Measurements from ENCODE around the gene NFILZ.
"Not testable (repeated sequence)": the region's sequence is repeated elsewhere in the genome, so short reads cannot be mapped to it uniquely, and the experiment has no call there.

Gene NFILZ

DNA sequence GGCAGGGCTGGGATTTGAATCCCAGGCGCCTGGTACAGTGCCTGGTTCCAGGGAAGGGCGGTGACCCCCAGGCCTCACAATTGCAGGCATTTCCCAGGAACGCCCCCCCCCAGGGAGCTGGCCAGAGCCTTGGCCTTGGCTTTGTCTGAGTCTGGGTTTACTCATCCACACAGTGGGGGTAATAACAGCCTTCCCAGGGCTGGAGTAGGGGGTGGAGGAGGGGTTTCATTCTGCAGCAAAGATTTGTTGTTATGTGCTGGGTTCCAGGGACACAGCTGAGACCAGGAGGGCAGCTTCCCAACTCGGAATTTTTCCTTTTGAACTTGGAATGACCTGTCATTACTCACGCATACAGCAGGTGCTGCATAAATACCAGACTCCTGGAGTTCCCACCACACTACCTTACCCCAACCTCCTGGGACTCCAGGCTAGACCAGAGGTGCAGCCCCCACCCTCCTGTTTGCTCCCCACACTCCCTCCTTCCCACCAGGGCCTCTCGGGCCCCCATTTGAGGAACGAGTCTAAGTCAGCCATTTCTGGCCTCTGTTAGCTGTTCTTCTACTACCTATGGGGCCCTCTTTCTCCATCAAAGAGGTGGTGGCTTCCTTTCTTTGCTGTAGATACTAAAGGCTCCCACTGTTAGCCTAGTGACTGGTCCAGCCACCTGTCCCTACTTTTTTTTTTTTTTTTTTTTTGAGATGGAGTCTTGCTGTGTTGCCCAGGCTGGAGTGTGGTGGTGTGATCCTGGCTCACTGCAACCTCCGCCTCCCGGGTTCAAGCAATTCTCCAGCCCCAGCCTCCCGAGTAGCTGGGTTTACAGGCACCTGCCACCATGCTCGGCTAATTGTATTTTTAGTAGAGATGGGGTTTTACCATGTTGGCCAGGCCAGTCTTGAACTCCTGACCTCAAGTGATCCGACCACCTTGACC lies 18.3 kb upstream of the NFILZ start:
- DNase-seq: no peak

DNA sequence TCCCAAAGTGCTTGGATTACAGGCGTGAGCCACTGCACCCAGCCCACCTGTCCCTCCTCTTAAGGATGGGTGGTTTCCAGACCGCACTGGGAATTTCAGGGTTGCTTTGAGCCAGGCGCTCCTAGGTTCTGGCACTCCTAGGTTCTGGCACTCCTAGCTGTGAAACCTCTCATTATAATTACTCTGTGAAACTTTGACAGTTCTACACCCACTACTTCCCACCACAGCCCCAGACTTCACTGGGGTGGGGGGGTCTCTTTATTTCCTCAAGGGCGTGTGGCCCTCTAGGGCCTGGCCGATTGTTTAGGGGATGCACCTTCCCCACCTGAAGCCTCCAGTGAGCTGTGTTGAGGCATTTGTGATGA lies 17.6 kb upstream of the NFILZ start:
- DNase-seq: no peak

DNA sequence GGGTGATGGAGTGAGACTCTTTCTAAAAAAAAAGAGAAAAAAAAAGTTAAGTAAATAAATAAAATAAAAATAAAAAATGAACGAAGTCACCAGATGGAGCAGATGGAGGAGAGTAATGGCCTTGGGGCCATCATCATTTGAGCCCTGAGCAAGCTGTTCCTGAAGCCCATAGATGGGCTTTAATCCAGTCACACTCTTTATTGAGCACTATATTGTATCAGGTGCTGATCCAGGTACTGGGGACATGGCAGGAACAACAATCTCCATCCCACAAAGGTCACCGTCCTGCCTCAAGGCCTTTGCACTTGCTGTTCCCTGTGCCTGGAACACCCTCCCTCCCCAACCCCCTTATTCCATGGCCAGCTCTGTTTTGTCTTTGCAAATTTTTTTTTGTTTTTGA lies 16.0 kb upstream of the NFILZ start:
- DNase-seq: no peak

DNA sequence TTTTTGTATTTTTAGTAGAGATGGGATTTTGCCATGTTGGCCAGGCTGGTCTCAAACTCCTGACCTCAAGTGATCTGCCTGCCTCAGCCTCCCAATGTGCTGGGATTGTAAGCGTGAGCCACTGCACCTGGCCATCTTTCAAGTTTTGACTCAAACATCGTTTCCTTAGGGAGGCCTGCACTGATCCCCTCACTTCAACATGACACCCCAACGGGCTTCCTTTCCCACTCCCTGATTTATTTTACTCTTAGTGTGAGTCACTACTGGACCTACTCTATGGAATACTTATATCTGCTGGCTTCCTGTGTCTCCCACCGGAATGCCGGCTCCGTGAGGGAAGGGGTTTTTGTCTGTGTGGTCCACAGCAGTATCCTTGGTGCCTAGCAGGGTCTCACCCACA lies 15.4 kb upstream of the NFILZ start:
- no peak for DNase-seq

DNA sequence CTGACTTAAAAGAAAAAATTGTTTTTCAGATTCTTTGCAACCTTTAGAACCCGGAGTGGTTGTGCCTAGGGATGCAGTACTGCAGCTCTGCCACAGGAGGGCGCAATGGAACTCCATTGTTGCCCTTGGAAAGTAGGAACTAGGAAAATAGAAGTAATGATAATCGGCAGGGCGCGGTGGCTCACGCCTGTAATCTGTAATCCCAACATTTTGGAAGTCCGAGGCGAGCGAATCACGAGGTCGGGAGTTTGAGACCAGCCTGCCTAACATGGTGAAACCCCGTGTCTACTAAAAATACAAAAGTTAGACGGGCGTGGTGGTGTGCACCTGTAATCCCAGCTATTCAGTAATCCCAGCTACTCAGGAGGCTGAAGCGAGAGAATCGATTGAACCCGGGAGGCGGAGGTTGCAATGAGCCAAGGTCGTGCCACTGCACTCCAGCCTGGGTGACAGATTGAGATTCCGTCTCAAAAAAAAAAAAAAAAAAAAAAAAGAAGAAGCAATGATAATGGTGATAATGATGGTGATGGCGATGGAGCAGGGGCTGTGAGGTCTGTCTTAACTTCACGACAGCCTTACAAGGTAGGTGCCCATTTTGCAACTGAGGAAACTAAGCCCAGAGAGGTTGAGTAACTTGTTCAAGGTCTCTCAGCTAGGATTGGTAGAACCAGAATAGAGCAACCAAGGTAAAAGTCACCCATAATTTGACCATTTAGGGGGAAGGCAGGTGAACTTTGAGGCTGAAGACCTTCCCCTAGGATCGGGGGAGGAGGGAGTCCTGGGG lies 14.4 kb upstream of the NFILZ start:
- DNase-seq: peak; percentile 66

DNA sequence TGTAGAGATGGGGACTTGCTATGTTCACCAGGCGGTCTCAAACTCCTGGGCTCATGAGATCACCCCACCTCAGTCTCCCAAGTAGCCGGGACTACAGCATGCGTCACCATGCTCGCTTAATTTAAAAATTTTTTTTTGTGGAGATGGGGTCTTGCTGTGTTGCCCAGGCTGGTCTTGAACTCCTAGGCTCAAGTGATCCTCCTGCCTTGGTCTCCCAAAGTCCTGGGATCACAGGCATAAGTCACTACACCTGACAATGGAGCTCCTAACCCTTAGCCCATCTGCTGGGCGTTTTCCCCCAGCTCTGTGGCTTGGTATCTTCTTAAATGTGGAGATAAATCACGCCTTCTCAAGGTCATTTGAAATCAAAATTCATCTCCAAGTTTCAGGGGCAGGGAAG lies 13.6 kb upstream of the NFILZ start:
- no peak for DNase-seq

DNA sequence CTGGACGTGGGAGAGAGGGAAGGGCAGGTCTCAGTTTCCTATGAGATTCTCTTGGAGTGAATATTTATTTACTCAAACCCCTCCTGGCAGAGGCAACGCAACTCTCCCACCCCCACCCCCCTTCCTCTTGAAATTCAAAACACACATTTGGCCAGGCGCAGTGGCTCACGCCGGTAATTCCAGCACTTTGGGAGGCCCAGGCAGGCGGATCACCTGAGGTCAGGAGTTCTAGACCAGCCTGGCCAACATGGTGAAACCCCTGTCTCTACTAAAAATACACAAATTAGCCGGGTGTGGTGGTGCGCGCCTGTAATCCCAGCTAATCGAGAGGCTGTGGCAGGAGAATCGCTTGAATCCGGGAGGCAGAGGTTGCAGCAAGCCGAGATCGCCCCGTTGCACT lies 13.1 kb upstream of the NFILZ start:
- not testable (repeated sequence) for DNase-seq

DNA sequence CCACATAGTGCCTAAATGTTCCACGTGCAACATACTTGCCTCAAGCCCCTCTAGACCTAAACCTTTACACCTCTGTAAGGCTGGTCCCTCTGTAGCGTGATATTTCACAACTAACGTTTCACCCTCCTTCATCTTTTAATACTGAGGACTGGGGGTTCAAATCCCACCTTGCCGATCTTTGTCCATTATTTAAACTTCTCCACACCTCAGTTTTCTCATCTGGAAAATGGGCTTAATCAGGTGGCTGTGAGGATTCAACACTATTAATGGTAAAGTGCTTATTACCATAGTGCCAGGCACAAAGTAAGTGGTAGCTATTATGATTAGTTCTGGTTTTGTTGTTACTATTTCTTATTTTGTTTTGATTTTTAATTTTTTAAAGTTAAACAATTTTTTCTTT lies 12.4 kb upstream of the NFILZ start:
- no peak for DNase-seq

DNA sequence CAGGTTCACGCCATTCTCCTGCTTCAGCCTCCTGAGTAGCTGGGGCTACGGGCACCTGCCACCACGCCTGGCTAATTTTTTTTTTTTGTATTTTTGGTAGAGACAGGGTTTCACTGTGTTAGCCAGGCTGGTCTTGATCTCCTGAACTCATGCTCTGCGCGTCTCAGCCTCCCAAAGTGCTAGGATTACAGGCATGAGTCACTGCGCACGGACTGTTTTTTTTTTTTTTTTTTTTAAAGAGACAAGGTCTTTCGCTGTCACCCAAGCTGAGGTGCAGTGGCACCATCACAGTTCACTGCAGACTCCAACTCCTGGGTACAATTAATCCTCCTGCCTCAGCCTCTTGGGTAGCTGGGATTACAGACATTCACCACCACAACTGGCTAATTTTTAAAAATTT lies 11.7 kb upstream of the NFILZ start:
- DNase-seq: no peak

DNA sequence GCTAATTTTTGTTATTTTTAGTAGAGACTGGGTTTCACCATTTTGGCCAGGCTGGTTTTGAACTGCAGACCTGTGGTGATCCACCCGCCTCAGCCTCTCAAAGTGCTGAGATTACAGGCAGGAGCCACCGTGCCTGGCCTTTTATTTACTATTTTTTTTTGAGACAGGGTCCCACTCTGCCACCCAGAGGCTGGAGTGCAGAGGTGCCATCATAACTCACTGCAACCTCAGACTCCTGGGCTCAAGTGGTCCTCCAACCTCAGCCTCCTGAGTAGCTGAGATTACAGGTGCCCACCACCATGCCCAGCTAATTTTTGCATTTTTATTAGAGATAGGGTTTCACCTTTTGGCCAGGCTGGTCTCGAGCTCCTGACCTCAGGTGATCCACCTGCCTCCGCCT lies 7.5 kb upstream of the NFILZ start:
- not testable (repeated sequence) for DNase-seq

DNA sequence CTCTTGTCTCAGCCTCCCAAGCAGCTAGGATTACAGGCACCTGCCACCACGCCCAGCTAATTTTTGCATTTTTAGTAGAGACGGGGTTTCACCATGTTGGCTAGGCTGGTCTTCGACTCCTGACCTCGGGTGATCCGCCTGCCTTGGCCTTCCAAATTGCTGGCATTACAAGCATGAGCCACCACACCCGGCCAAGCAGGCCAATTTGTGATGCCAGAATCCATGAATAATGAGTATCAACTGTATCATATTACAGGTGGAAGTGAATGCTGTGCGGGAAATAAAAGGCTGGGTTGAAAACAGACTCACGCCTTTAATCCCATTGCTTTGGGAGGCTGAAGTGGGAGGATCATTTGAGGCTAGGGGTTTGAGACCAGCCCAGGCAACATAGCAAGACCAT lies 3.6 kb upstream of the NFILZ start:
- no peak for DNase-seq

DNA sequence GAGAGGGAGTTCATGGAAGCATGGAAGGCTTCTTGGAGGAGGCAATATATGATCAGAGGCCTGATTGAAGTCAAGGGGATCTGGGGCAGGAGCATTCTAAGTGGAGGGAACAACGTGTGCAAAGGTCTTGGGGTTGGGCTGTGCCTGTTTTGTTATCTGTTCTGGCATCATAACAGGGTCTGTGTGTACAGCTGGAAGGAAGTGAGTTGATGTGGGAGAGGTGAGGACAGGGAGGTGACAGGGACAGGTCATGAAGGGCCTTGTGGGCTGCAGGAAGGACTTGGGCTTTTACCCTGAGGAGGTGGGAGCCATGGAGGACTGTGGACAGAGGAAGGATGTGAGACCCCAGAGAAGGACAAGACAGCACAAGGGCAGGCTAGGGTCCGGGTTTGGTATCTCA lies 1.2 kb upstream of the NFILZ start:
- DNase-seq: no peak

DNA sequence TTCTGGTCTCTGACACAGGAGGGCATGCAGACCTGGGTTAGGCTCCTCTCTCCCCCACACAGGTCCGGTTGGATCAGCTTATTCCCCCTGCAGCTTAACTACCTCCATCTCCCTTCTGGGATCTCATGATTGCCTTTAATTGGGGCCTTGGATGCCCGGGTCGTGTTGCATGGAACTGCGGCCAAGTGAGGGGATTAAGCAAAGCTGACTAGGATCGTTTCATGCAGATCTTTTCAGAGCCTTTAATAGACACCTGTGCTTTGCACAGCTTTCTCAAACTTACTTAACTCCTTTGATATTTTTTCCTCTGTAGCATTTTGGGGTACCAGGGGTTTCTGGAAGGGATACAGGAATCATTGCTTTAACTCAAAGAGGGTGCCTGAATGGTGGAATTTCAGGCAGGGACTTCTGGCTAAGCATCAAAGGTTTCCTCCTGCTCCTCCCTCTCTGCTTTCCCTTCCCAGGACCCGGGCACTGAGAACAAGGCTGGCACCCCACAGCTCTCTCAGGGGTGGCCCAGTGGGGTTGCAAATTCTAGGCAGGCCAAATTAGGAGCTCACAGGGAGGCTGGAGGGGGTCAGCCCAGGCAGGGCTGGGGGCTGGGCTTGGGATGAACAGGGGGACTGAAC lies 477 bp downstream of the NFILZ start:
- DNase-seq: no peak

DNA sequence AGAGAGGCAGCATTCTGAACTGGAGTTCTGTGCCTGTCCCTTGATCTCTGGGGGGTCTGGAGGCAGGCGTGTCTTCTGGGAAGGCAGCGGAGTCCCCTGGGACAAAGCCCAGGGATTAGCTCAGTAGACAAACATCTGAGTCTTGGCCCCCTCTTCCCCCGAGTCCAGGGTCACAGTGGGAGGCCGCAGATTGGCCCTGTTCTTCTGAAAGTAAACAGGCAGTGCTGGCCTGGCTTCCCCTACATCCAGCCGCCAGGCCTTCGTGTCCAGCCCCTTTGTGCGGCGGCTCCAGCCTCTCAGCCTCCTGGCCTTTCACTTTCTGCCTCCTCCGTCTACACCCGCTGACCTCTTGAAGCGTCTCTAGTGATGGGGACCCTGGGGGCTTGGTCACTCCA lies 989 bp downstream of the NFILZ start:
- DNase-seq: no peak

DNA sequence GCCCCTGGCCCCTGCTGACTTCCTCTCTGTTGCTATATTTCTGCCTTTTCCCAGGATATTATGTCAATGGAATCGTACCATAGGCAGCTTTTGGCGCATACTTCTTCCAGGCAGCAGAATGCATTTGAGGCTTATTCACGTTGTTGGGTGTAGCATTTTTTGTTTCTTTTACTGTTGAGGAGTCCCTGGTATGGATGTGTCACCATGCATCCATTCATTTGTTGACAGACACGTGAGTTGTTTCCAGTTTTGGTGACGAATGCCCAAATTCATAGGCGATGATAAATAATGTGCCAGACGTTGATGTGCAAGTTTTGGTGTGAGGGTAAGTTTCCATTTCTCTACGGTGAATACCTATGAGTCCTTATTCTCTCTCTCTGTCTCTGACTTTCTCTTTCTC lies 5.0 kb downstream of the NFILZ start:
- no peak for DNase-seq

DNA sequence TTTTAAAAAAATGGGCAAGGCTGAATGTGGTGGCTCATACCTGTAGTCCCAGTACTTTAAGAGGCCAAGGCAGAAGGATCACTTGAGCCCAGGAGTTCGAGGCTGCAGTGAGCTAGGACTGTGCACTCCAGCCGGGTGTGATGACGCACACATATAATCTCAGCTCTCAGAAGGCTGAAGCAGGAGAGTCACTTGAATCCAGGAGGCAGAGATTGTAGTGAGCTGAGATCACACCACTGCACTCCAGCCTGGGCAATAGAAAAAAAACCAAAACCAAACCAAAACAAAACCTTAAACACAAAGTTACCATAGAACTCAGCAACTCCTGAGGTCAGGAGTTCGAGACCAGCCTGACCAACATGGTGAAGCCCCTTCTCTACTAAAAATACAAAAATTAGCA lies 6.6 kb downstream of the NFILZ start:
- not testable (repeated sequence) for DNase-seq

DNA sequence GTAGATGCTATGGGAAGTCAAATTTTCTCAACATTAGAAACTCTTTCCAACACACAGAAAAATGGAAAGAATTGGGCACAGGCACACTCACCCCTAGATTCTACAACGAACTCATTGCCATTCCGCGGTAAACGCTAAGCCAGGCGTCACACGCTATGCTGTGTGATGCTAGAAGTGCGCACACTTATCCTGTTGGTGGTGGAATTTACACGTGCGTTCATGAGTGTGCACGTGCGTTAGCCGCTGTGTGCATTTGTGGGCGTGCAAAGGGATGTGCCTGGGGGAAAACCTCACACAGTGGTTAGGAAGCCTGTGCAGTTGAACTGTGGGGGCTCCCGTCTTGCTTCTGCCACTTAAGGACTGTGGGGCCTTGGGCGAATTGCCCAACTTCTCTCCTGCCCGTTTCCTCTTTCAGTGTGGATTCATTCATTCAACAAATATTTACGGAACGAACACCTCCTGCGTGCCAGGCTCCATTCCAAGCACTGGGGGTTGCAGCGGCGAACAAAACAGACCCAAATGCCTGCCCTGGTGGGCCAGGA lies 7.7 kb downstream of the NFILZ start:
- DNase-seq: no peak

DNA sequence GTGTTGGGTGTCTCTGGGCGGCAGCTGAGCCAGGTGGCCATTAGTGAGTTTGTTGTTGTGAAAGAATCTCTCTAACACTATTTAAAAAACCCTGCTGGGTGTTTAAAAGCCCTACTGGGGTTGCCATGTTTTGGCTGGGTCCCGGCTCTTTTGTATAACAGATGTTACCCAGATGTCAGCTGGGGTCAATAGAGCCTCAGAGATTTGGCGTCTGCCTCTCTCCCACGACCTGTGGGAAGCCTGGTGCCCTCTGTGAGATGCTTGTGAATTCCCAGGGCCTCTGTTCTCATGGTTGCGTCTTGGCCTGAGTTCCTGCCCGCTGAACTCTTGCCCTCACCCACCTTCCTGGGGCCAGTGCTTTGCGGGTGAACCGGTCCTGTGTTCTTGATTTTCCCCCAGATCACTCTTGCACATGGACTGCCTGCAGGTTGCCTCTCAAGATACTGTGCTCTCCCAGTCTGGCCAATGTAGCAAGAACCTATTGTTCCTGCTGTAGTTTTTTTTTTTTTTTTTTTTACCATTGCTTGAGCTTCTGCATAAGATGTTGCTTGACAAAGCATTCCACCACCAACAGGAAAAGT lies 9.5 kb downstream of the NFILZ start:
- no peak for DNase-seq

DNA sequence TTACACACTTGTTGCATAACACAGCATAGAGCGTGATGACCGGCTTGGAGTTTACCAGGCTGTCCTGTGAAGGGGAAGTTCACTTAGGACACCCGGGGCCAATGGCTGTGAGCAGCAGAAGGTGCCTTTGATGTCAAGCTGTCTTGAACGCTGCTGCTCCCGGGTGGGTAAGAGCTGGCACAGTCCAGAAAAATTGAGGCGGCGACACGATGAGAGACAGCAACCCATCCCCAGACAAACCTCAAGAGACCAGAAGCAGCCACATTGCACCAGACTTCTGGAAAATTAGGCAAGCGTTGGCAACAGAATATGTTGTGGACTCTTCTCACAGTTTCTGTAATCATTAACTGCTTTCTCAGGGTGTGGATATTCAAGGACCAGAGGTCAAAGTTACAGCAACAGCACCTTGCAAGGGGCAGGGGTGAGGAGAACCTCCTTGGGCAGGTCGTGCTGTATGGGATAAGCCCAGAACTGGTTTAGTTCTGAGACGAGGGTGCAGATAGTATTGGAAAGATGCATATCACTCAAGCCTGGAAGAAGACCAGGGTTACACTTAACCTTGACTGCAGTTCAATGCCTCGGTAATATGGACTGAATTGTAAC lies 10.1 kb downstream of the NFILZ start:
- DNase-seq: no peak

DNA sequence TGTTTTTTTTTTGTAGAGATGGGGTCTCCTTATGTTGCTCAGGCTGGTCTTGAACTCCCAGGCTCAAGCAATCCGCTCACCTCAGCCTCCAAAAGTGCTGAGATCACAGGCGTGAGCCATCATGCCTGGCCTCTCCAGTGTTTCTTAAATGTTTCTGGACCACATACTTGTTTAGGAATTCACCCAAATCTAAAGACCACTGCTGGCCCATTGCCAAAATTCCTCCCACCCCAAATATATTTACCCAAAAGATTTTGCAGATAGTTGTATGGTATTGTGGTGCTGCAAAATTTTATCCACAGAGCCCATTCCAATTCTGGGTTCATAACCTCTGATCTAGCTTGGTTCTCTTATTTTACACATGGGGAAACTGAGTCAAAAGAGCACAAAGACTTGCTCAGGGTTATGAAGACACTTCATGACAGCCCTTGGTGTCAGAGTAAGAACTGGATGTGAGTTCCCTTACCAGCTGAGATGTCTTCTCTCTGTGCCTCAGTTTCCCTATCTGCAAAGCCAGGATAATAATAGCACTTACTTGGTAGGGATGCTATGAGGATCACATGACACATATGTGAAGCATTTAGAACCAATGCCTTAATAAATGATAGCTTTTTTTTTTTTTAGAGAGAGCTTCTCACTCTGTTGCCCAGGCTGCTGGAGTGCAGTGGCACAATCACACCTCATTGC lies 10.9 kb downstream of the NFILZ start:
- no peak for DNase-seq

DNA sequence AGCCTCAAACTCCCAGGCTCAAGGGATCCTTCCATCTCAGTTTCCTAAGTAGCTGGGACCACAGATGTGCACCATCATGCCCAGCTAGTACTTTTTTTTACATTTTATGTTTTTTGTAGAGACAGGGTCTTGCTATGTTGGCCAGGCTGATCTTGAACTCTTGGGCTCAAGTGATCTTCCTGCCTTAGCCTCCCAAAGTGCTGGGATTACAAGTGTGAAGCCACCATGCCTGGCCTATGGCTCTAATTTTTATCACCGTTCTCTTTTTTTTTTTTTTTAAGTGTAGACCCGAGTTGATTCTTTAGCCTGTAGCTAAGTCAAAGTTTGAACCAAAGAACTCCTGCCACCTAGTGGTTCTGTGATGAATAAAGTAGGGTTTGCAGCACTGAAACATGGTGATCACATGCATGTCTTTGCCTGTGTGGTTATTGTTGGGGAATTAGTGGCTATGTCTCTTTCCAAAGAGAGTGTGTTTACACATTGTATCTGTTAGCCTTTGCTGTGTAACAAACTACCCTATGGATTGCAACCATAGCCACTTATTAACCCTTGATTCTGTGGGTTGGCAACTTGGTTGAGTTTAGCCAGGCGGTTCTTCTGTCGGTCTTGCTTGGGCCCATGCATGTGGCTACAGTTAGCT lies 11.6 kb downstream of the NFILZ start:
- peak; percentile 21 for DNase-seq

DNA sequence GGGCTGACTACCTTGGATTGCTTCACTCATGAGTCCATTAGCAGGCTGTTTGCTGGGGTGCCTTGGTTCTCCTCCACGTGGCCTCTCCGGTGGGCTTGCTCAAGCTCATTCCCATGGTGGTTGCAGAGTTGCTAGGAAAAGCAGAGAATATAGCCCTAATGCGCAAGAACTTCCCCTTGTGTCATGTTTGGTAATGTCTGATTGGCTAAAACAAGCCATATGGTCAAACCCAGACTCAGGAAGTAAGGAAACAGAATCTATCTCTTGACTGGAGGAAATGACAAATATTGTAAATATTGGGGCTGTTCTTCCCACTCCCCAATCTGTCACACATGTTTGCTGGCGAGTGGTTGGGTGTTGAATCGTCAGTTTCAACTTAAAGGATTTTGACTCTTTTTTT lies 12.1 kb downstream of the NFILZ start:
- no peak for DNase-seq

All from activated CD4-positive, alpha-beta T cell treated with anti-CD3 and anti-CD28 coated beads, Interleukin-2, Interleukin-6, amounts not matched to agents 100 ng/mL and 50 ng/mL, durations not matched to agents 16 hours and 8 hours (primary cell).